ENCODE results near the gene MRPL1.

DNA sequence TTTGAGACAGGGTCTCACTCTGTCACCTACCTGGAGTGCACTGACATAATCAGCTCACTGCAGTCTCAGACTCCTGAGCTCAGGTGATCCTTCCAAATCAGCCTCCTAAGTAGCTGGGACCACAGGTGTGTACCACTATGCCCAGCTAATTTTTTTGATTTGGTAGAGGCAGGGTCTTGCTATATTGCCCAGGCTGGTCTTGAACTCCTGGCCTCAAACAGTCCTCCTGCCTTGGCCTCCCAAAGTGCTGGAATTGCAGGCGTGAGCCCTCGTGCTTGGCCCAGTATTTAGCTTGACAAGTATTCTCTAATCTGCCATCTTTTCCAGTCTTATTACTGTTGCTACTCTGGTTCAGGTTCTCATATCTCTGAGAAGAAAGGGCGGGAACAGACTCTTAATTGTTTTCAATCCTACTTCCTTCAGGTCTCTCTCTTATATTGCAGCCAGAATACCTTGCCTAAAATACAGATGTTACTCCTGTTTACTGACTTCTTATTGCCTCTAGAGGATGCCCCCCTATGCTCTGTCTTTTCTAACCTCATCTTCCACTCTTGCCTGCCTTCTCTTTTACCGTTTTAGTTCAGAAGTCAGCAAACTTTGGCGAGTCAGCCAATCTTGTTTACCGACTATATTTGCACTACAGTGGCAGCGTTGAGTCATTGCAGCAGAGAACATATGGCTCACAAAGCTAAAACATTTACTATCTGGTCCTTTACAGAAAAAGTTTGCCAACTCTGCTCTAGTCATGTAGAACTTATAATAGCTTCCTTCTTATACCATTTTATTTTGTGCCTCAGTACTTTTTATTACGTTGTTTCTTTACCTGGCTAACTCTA, 19.0 kb downstream of the MRPL1 start:
- TF ChIP-seq EZH2 (IDR thresholded peaks at IDR 0.05; ENCODE audit: insufficient read depth, poor library complexity, severe bottlenecking) (no peak), EZH2phosphoT487 (IDR thresholded peaks at IDR 0.05; ENCODE audit: insufficient read depth, low read depth) (no peak)
